NCI-H526 treated with DMSO at 0.1 percent for 48 hours (cell line): ENCODE measurements around the gene GPR39.

Source experiments
- DNase-seq: peaks from one replicate; lab custom pipeline; 2025; lab: John Stamatoyannopoulos, UW

The GPR39 gene

DNA sequence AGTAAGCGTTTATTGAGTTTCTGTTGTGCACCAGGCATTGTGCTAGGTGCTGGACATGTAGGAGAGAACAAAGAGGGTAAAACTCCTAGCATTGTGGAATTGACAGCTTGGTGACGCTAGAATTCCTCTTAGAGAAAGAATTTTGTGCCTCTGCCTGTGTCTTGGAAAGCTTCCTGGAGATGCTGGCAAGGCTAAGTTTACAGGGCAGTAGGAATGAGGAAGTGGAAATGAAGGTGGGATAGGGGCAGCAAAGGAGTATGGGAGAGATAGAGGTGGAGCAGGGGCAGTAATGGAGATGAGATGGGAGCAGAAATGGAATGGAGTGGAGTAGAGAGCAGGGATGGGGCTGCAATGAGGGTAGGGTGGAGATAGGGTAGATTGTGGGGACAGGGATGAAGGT, 29.8 kb downstream of the GPR39 start:
- DNase-seq, result no peak

DNA sequence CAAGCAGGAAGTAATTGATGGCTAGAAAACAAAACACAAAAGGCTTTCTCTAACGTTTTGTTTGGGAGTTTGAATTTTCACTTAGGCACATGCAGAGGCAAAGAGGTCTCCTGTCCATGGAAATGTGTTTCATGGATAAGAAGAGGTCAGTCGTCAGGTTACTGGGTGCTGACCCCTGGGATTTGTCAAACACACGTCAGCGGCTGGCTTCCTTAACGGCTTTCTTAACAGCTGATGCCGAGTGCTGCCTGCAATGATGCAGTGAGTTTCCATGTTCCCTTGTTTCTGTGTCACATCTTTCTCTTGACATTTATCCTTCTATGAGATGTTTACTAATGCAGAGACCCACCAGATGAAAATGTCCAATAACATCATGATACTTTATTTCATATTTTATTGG, 31.7 kb downstream of the GPR39 start:
- DNase-seq, result no peak

DNA sequence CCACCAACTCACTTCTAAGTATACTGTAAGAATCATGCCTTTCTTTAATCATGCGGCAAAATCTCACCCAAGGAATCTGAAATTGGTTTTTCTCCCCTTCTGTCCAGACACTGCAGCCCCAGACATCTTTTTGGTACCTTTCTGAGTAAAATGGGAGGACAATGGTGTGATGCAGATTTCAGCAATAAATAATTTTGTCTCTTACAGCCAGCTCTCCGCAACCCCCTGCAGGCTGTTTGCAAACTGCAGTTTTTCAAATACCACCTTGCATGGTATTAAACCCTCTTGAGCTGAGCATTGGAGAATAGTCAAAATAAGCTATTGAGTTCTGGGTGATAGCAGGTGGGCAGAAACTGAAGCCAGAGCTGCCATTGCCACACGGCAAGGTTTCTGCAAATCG, 32.2 kb downstream of the GPR39 start:
- peak; percentile 22 for DNase-seq

DNA sequence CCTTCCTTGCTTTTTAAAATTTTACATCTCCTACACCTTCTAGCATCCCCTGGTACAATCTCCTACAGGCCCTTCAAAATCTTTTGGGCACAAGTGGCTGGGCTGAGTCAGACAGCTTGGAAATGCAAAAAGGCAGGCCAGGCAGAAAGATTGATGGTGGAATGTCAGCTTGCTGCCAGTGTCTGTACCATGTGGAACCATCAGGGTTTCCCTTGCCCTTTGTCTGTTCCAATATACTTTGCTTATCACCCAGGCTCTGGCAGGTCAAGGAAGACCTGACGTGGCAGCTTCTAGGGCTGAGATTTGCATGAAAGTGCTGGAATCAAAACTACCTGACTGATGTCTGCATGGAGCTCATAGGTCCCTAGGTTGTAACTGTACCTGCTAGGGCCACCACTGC, 33.3 kb downstream of the GPR39 start:
- no peak for DNase-seq

DNA sequence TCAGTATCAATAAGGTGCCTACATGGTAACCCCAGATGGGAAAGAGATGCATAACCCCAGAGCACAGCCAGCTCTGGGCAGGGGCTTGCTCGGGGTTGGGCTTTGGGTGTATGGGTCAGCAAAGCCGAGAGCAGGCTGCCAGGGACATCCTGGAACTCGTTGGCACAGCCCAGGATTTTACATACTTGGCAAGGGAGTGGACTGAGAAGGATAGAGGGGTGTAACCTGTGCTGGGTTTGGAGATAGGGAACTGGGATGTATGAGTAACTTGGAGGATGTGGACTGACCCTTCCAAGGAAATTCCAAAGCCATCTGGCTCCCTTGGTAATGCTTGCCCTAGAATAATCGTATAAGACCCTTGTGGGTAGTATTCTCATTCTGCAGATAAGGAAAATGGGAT, 44.2 kb downstream of the GPR39 start:
- no peak for DNase-seq

DNA sequence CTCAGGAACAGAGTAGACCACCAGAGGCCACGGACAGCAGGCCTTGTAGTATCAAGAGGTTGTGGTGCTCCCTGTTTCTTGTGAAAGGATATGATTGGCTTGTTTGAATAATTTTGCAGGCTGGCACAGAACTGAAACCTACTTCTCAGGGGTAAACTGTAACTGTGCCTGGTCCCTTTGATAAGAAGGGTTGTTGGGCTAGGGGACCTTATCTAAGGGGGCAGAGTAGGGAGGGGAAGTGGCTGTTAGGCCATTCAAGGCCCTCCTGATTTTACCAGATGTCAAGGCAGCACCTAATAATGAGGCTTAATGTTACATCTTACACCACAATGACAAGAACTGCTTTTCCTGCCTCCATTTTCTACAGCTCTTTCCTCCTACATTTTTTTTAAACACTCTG, 45.6 kb downstream of the GPR39 start:
- DNase-seq, result no peak

DNA sequence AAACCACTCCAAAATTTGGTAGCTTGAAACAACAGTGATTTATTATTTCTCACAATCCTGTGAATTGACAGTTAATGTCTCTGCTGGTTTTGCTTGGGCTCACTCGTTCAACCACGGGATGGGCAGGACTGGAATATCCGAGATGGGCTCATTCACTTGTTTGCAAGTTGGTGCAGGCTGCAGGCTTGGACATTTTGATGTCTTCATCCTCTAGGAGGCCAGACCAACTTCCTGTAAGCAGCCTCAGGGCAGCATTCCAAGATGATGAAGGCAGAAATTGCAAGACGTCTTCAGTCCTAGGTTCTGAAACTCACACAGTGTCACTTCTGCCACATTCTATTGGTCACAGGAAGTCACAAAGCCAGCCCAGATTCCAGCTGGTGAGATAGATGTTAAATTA, 47.1 kb downstream of the GPR39 start:
- DNase-seq, result no peak

DNA sequence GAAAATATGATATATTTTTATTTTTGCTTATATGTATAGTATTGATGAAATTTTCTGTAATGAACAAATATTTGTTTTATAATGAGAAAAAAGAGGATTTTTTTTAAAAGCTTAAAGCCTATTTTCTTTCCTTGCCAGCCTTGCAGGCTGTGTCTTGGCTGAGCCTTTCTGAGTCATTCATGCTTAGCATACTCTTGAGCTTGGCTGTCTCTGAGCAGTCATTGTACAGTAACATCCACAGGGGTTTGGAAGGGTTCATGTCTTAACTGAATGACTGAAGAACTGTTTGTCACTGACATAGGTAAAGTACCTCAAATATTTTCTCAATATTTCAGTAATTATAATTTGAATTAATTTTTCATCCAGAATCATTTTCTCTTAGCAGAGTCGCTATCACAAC, 49.3 kb downstream of the GPR39 start:
- DNase-seq, result no peak

DNA sequence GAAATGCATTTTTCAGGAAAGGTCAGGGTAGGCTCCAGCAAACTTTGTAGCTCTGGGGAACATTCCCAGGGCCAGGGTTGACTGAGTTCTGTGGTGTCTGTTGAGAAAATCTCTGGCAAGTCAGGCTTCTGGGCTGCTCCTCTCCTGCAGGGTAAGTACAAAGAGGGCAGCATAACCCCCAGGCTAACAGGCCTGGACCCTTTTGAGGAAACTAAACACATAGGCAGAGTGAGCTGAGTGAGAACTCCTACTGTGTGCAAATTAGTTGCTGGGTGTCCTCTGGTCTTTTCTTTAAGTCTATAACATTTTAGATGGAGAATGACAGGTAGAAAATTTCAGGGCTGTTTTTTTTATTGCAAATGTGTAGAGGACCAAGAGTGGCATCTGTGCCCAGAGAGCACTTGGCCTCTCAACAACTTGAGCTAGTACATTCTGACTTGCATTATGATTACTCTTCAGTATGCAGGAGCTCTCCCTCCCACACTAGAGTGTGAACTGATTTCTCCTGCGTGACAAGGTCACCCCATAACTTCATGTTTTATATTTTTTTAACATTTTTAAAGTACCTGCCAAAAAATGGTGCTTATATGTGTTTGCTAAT, 49.9 kb downstream of the GPR39 start:
- DNase-seq, result no peak

DNA sequence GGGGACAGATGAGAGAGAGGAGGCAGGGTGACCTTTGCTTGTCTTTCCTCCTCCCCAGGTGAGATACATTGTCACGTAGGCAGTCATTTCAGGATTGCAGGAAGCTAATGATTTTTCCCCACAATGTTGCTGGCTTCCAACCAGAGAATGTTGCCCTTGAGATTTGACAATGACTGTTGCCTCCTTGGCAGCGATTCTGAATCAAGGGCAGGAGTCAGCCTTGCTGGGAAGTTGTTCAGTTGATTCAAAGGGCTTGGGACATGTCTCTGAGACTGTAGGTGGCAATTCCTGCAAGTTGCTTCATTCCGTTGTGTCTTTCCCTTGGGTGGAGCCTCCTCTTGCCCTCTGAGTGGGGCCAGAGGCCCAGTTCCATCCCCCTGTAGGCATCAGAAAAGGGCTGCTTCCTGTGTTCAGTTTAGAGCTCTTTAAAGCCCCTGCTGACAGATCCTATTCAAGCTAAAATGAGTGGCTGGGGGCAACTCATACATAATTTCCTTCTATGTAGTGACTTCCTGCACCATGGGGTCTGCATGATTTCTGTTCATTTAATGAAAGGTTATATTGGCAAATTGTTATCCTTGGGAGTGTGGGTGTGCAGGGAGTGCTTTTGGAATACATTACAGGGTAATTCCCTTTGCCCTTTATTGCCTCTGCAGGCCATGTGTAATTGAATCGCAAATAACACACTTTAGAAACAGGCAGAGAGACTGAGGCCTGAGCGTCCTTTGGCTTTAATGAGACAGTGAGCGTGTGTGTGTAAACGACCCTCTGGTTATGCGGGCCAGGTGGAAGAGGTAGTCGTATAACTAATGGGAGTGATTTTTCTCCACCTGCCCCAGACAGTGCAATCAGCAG, 52.4 kb downstream of the GPR39 start:
- DNase-seq, result no peak

DNA sequence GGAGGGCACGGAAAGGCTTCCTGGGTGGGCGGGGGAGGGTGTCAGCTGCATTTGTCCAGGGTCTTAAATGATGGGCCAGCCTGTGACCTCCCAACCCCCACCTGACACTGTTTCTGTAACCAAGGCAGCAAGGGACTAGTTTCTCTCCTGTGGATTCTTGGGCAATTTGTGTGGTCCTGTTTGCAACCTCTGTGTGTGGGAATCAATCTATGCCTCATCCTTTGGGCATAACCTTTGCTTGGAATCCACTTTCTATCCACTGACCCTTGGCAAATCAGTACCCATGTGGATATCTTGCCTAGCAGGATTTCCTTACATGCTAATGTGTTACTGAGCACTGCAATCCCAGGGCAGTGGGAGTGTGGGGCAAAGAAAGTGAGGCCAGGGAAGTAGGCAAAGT, 54.1 kb downstream of the GPR39 start:
- DNase-seq, result no peak

DNA sequence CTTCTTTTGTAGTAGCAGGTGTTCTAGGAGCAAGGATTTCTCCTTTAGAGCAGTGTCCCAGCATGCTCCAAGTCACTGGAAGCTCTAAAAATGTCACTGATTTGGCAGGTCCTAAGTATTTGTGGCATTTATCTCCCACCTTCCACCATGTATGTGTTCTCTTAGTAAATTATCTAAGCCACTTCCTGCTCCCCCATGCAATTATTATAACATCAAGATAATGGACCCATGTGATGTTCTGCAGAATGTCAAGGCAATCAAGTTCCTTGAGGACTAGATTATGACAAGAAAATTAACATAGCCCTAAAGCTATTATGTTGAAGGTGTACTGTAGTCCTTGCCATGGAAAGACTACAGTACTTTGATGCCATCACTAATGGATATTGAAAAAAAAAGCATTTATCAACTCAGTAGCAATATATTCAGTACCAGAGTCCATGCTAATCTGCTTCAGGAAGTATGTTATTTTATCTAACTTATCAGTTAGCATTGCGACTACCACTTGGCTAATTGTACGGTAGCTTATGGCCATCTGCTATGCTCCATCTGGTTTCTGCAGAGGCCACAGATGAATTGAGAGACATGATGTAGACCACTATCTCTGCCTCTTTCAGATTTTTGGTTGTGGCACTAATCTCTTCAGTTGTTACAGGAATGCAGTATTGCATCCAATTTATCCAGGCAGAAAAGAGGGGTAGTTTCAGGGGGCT, 56.7 kb downstream of the GPR39 start:
- no peak for DNase-seq

DNA sequence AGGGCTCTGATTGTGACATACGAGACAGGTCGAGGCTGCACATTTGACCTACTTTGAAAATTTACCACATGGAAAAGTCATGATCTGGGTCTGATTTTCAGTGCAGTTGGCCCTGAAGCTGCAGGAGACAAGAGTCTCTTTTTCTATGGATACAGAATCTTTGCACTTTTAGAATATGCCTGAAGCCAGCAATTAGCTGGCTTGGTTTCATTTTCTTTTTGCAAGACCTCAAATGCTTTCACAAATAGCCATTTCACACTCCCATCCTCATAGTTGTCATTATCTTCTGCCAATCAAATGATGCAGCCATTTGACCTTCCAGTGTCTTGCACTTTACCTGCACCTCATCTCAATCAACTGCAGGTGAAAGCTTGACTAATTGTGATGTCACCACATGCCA, 59.0 kb downstream of the GPR39 start:
- DNase-seq, result no peak

DNA sequence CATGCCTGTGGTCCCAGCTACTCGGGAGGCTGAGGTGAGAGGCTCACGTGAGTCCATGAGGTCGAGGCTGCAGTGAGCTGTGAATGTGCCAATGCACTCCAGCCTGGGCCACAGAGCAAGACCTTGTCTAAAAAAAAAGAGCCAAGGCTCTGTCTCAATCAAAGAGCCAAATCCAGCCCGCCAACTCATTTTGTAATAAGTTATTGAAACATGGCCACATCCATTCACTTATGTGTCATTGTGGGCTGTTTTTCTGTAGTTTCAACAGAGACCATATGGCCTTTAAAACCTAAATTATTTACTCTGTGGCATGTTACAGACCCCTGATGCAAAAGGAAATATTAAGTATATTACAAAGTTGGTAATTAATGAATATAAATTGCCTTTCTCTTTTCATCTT, 60.8 kb downstream of the GPR39 start:
- no peak for DNase-seq

DNA sequence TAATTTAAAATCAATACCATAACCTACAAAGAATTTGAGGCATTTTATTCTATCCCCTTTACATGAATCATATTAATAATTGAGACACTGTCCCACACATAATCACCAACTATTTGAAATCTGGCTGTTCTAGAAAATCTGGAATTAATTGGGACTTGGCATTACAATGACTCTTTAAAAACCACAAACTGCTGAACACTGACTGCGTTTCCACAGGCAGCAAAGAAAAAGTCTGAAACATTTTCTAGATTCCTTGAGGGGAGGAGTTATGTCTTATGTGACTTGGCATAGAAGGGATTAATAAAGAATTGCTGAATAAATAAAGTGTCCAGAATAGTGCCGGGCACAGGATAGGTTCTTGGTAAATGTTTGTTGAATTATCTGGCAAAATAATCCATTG, 61.4 kb downstream of the GPR39 start:
- DNase-seq, result no peak

DNA sequence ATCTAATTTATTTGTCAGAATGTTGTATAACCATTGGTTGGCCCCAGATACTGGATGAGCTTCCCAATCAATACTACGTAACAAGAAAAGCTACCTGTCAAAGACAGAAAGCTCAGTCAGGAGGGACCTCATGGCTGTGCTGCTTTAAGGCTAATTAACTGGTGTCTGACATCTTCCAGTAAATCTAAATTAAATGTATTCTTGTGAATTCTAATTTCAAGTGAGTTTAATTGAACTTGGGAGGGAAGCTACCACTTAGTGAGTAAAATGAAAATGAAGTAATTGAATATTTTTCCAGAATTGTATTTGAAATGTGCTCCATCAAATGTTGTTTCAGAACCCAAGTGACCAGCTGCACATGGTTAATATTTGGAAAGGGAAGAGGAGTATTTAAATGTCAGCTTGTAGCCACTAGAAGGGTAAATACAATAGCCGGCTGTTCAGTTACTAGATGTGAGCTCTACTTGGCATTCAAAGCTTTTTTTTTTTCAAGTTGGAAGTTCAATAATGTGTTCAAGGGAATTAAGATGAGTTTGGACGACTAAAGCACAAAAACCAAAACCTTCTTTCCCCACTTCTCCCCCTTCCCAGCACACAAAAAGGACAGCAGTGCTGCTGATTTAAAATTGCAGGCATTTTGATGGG, 62.0 kb downstream of the GPR39 start:
- no peak for DNase-seq

DNA sequence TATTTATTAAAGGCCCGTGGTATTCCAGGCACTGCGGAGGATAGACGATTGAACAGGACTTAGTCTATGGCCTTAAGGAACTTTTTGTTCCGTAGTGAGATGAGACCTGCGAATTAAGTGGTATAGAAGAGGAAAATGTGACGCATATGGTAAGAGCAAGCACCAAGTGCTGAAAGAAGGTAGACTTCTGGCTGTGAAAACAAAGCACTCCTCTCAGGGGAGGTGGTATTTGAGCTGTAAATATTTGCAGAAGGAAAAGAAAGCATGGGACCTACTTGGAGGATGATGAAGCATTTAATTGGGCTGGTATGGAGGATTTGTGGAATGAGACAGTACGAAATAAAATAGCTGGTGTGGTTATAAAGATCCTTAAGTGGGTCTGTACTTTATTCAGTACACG, 62.5 kb downstream of the GPR39 start:
- DNase-seq, result no peak

DNA sequence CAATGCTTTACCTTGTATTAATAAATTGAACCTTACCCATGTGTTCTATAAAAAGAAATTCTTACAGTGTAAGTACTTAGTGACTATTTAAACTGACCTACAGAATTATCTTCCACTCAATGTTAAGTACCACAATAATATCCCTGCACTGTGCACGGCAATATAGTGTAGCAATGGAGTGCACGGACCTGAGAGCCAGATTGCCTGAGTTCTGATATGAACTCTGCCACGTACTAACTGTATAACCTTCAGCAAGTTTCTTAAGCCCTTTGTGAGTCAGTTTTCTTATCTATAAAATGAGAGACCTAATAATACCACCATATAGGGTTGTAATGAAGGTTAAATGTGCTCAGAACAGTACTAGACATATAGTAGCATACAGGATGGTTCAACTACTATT, 66.2 kb downstream of the GPR39 start:
- no peak for DNase-seq

DNA sequence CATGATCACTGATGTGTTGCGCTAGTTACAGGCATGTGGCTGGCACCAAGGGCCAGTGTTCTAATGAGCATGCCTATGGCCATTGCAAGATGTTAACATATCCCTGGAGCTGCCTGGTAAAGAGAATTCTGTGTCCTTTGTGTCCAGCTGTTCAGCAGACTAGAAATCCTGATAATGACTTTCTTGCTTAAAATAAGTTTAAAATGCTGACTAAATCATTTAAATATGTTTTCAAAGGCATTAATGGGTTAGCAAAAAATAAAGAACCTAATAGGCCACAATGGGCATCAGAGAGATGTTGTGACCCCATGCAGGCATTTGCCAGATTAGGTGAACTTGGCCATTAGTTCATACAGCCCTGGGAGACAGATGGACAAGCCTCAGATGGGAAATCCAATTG, 67.5 kb downstream of the GPR39 start:
- no peak for DNase-seq

DNA sequence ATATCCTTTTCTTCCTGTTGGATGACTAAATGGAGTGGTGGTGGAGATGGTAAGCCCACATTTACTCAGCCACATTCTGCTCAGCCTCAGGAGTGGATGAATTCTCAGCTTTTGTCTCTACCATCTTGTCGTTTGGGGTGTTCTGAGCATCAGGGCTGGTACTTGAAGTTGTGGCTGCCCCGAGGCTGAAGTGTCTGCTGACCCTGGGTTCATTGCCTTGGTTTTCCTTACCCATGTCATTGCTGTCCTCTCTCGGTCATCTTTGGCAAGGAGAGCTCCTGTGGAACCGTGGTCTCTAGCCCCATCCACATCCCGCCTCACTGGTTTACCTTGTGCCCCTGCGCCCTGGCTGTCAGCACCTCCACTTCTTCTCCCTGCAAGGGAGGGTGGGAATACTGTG, 71.9 kb downstream of the GPR39 start:
- no peak for DNase-seq

DNA sequence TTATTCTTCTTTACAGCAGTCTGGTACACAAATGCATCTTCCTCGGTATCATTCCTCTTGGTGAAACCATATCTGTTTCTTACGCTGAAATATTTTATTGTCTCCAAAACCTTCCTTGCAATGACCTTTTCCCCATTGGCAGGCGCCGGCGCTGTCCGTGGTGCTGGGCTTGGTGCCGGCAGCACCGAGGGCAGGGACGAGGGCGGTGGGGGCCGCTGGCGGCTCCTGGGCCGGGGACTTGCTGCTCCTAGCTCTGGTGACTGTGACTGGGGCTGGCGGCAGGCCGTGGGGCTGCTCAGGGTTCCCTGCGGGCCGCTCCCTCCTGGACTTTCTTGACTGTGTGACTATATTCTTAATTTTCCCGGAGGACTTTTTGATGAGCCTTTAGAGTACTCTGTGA, 72.5 kb downstream of the GPR39 start:
- no peak for DNase-seq

DNA sequence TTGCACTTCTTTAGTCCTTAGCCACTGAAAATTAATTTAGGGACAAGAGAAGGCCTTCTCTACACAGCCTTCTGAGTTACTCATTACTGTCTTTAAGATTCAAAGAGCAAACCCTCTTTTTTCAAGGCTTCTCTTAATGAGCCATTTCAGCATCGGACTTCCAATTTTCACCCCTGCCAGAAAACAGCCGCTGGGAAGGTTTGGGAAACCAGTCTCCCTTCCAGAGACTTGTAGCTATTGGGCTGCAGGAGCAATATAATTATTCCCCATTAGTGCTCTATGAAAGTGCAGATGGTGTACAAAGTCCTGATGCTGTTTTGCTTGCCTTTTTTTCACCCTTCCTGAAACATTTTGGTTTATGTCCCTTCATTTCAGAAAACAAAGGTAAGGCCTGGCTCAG, 79.3 kb downstream of the GPR39 start:
- no peak for DNase-seq

DNA sequence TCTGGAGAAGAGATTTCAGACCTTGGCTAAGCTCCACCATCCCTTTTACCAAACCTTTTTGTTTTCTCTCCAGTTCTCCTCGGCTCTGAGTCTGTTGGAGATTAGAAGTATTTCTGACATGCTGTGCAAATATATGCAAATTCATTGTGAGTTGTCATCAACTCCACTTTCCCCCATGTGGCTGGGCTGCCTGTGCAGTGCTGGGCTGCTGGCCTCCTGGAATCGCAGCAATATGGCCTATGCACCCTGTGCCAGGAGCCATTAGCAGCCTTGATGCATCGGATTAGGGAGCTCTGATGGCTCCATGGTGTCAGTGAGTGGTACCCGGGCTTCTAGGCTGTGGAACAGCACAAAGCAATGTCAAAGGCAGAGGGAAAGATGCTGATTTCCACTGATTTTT, 80.0 kb downstream of the GPR39 start:
- DNase-seq, result peak; percentile 42
